Forelimb muscle (tissue), 1 donor: ENCODE results near the gene DTD1. TPM values are rescaled to one million over a fixed set of nuclear protein-coding genes. Genes with fewer than 3 reads are reported as not detected.

ENCODE experiments used
- DNase-seq: peaks from one replicate; pipeline ENCODE4 v3.0.0-alpha.2; 2013; ENCODE audit warnings: low read depth
- polyA plus RNA-seq: library from polyadenylated mRNA; unstranded; fragments of 120-200 nt; gene quantifications from one replicate; pipeline ENCODE4 v1.2.1, GENCODE V29; 2013; ENCODE audit not compliant: insufficient read length

DTD1 gene
- polyA plus RNA-seq, 1 donor, result 16.3 TPM

- no peak for DNase-seq
Measured at GRCh38 chr20:18662279-18663040, 74.6 kb downstream of the DTD1 start.

DNA sequence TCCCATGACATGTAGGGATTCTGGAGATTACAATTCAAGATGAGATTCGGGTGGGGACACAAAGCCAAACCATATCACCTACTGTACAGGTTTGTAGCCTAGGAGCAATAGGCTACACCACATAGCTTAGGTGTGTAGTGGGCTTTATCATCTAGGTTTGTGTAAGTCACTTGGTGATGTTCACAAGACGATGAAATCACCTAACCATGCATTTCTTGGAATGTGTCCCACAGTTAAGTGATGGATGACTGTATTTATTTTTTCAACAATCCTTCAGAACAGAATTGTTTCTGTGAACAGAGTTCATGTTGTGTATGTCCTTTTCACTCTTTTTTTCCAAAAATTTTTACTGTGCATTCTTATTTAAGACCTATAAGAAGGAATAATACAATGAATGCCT lies 76.1 kb downstream of the DTD1 start:
- DNase-seq, result no peak

GRCh38 chr20:18665135-18665534 lies 77.3 kb downstream of the DTD1 start:
- no peak for DNase-seq

- DNase-seq, result no peak
Measured at GRCh38 chr20:18666803-18667415, 79.1 kb downstream of the DTD1 start.

- DNase-seq, result no peak
Measured at GRCh38 chr20:18669241-18670019, 81.6 kb downstream of the DTD1 start.

DNA sequence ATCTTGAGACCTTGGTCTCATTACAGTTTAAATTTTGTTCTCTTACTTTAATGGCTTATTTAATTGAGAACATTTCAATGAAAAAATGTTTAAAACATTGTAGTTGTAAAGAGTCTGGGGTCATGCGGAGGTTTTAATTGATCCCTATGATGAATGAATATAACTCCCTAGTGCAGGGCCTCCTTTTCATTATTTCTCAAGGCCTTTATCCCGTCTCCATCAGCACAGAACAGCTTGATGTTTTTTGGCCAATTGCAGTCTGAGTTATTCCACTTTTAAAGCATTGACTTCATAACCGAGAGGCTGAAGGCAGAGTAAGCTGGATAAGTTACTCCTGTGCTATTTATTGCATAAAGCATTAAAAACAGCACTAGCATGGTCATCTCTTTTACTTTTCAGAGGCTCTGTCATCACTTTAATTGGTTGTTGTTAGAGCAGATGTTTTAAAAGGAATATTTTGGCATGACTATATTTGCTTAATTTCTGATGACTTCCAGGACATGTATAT lies 83.4 kb downstream of the DTD1 start:
- no peak for DNase-seq

DNA sequence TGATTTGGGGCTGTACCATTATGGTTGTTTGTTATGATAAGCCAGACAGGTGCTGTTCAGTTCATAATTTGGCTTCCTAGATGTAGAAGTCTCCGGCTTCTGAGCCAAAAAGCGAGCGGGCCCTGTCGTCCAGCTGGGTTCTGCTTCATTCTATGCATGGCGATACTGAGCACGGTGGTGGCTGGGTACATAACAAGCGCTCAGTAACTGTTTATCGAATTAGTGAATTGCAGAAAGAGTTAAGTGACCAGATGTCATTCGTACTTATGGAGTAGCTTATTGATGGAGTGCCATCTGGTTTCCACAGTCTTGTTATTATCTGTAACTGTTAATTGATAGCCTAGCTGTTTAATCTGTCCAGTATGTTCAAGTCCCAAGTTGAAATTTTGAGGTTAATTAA lies 85.0 kb downstream of the DTD1 start:
- DNase-seq, result no peak

GRCh38 chr20:18676396-18676795 lies 88.5 kb downstream of the DTD1 start:
- no peak for DNase-seq

- no peak for DNase-seq
Measured at GRCh38 chr20:18677126-18677525, 89.3 kb downstream of the DTD1 start.

DNA sequence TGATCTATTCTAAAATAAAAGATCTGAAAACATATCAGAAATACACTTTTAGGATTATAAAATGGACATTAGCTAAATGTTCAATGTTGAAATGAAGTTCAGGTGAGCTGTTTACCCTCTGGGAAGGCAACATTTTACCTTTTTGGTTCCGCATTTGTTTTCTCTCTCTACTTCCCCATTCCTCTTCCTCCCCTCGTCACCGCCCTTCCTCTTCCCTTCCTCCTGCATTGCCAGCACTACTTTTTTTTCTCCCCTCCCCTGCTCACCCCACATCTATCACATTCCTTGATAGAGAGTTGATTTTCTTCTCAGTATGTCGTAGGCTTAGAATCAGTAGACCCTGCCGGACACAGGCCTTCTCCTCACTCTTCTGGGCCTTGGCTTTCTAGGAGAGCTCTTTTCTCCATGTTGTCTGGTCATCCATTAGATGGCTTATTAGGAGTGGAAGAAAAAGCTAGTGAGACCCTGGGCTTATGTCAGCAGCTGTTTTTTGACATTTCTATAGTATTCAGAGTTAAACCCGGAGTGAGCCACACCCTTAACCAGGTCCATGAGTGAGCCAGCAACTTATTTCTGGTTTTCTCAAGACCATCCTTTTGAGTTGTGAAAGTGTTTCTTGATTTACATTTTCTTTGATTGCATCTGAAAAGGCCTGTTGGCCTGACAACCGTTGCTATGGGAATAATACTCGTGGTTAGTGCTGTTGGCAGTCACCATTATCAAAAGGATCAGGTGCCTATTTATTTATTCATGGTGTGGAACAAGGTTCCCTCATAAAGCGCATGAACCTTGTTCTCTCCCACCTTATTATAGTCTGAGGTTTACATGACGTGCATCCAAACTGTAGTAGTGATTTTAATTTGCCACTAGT lies 90.9 kb downstream of the DTD1 start:
- DNase-seq, result no peak

DNA sequence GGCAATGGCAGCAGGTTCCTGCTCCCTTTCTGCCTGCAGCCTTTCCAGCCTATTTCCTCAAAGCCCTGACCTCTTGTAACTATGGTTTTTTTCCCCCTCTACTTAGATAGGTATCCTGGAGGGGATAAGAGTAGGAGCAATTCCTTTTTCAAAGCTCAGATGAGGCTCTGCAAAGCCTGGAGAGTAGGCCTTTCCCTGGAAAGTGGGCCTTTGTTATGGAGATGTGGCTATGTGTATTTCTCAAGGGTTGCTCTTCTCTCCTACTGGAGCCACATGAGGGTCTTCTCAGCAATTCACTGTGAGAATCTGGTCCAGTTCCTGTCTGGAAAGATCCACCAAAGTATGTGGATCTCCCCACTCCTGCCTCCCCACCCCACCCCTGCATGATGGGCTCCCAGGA lies 96.0 kb downstream of the DTD1 start:
- DNase-seq, result no peak

GRCh38 chr20:18684775-18685174 lies 96.9 kb downstream of the DTD1 start:
- no peak for DNase-seq

DNA sequence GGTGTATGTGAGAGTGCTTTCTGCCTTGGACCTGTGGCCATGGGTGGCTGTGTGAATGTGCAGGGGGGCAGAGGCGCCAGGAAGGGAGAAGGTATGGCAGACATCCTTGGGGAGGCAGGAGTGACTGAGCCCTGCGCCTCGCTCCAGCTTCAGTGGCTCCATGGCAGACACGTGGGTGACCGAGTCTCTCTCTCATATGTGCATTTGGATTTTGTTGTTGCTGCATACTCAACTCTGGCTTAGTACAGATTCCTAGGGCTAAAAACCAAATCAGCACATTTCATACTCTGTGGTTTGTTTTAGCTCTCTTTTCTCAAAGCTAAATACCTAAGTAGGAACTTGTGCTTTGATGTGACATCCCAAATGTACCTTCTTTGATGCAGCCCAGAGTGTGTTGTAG lies 97.6 kb downstream of the DTD1 start:
- no peak for DNase-seq

DNA sequence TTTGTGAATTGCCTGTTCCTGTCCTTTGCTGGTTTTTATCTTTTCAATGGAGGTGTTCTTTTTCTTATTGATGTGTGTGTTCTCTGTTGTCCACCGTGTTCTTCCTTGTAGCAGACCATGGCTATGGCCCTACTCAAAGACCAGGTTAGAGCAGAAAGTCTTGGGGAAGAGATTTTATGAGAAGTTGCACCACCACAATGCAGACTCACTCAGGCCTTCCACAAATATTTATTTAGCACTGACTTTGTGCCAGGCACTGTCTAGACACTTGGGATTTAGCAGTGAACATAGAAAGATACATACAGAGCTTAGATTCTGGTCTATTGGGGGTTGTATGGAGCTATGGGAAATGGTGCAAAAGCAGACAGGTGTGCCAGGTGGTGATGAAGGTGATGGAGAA lies 98.8 kb downstream of the DTD1 start:
- DNase-seq, result no peak

DNA sequence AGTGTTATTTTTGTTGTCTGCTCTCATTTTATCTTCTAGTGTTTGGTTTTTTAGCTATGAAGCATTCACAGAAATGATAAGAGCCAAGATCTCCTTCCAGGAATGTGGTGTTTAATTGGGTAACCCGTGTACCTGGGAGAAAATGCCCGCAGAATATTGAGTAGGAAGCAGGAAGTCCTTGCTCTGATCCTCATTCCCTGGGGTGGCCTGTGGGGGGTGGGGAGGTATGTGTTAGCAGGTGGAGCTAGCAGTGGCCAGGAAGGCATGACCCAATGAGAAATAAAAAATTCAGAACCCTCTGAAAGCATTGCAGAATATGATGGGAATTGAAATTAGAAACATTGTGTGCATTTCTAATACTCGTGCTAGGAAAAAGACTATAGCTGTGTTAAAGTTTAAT lies 100.8 kb downstream of the DTD1 start:
- DNase-seq, result no peak

GRCh38 chr20:18689557-18689956 lies 101.7 kb downstream of the DTD1 start:
- DNase-seq, result no peak

DNA sequence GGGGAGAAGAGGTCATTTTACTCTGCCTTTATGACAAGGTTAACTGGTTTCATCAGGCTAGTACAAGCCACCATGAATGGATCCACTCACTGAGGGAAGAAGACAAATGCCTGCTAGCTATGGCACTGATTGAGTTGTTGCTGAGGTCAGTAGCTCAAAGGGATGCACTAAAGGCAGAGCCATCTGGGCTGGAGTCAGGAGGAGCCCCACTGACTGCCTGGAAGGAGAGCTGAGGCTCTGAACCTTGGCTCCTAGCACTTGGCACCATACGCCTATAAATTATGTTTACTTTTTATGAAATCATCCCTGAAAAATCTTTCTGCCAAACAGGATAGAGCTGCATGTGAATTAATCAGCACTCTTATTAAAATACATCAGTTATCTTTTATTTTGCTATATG lies 104.6 kb downstream of the DTD1 start:
- no peak for DNase-seq

DNA sequence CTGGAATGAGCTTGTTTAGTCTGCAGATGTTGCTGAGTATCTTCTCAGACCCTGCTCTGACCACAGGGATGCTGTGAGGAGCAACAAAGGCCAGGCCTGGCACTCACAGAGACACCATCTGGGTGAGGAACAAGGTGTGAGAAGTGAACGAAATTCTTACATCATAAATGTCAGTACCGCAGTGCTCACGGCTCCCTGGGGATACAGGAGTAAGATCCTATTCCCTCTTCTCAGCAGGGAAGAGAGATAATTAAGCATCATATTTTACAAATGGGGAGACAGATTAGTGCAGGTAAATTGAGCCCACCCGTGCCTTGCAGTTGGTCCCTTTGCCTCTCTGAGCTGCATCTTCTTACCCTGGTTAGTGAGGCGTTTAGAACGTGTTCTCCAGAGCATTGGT lies 106.2 kb downstream of the DTD1 start:
- no peak for DNase-seq

DNA sequence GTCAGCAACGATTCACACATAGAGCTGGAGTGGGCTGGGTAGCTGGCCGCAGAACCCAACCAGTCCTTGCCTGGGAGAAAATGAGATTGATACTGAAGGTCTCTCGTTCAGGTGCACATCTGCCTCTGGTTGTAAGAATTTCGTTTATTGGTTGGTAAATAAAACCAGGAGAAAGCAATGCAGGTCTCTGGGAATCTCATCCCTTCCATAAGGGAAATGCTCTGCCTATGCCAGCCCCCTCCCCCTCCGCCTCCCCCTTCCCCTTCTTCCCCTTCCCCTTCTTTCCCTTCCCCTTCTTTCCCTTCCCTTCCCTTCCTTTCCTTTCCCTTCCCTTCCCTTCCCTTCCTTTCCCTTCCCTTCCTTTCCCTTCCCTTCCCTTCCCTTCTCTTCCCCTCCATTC lies 107.3 kb downstream of the DTD1 start:
- DNase-seq, result no peak

DNA sequence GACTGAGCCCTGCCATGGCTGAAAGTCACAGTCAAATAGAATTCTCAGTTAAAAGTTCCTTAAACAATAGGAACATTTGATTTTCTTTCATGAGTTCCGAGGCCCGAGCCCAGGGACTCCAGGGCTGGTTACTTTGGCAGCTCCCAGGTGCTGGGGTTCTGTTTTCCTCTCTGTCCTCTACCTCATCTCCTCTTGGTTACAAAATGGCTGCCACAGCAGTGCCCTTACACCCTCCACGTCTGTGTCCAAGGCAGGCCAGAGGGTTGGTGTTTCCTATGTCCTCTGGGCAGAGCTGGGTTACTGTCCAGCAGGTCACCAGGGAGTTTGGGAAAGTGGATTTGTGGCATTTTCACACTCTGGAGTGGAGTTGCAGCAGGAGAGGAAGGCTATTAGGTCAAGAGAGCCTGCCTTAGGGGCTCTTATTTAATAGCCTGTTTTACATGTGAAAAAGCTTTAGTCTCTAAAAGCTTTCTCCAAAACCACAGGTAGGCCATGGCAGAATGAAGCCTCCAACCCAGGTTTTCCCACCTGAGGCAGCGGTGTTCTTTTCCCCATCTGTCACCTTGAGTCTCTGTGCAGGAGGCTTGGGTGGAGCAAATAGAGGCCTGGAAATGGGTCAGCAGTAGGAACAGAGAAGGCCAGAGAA lies 111.0 kb downstream of the DTD1 start:
- no peak for DNase-seq

DNA sequence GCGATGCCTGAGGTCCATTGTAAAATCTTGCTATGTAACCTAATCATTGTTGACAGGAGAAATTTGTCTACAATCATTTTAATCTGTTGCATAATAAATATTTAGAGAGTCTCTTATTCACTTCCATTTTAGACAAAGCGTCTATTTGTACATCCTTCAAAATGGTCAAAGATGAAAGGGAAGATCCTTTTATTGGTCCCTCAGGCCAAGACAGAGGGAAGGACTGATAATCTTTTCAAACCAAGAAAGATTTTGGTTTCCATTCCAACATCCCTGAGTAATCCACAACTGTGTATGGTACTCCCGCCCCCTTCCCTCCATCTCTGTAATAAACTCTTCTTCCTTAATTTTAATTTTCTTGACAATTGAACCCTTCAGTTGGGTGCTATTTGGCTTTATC lies 114.1 kb downstream of the DTD1 start:
- no peak for DNase-seq
